ENCODE data around the gene VDAC1. TPM values are rescaled to one million over a fixed set of nuclear protein-coding genes. Genes with fewer than 3 reads are reported as not detected.
"Not testable (repeated sequence)": the region's sequence is repeated elsewhere in the genome, so short reads cannot be mapped to it uniquely, and the experiment has no call there.

VDAC1 gene
- total RNA-seq, 1 donor from 2014 or later: 209 TPM

DNA sequence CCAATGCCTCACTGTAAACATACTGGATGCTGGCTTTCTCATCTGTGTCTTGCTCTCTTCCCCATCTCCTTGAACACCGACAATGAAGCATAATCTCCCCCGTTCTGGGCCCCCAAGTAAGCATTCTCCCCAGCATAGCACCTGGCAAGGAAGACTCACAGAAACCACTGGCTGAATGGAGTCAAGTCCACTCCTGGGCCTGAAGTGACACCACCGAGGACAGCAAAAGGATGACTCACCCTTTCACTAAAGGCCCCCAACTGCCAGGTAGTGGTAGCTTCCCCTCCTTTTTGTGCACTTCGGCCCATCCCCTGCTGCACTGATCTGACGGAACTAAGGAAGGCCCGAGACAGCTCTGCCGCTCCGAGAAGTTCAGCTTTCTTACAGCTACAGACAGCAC lies 9.4 kb downstream of the VDAC1 start:
- no peak for DNase-seq

DNA sequence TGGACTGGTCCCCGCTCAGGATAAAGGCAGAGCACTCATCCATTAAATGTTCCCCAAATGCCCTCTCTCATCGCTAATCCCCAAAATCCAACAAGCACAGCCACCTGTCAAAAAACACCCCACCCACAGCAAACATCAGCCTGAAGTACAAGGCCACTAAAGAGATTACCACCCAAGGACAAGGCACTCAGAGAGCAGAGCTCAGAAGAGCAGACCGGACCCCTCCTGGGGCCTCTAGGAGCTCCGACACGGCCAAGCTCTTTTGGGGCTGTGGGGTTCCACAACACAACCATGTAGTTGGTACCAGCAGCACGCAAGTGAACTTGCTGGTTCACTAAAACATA lies 9.8 kb downstream of the VDAC1 start:
- no peak for DNase-seq

DNA sequence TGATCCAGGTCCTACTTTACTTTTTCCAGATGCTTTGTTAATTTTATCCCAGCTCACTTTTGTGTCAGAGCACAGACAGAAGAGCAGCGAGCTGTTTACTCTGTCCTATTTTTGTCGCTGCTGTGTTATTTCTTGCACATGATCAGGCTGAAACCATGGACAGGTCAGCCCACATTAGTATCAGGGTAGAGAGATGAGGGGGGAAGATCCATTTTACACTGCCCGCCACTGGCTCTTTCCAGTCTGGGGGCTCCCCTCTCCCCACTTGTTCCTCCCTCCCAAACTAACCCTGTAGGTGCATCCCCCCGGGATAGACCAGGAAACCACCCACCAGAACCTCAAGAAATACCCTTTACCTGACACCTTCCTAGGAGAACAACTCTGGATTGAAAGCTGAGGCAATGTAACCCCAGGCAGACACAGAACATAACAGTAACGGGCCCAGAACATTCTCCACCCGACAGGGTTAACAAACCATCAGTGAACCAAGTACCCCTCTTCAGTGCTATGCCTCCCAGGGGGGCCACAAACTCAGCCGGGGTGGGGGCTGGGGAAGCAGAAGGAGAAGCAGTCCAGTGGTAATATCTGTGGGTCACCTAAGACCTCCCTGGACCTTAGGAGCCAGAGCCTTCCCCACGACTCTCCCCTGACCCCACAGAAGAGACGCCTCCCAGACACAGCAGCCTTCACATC lies 10.3 kb downstream of the VDAC1 start:
- no peak for DNase-seq

DNA sequence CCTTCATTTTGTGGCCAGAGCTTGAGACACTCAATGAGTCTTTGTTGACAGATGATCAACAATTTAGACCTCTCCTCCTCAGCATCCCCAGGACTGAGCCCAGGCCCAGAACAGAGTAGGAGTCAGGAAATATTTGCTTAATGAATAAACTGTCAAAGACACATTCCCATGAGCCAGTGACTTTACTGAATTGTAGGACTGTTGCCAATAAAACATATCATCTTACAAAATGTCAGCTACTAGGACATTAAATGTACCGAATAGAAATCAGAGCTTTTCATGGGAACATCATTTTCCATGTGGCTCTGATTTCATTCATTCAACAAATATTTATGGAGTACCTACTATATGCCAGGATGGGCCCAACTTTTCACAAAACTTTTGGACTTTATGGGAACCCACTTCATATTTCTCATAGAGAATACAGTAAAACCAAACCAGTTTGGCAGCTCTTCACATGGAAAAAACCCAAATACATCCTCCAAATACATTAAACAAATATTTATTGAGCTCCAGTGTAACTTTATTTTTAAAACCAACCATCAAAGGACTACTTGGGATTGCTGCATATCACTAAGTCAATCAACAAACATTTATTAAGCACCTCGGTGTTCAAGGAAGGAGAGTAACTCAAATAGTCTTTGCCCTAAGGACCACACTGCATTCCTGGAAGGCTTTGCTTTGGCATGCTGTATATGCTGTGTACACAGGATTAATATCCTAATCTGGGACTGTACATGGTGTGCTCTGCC lies 11.4 kb downstream of the VDAC1 start:
- no peak for DNase-seq

DNA sequence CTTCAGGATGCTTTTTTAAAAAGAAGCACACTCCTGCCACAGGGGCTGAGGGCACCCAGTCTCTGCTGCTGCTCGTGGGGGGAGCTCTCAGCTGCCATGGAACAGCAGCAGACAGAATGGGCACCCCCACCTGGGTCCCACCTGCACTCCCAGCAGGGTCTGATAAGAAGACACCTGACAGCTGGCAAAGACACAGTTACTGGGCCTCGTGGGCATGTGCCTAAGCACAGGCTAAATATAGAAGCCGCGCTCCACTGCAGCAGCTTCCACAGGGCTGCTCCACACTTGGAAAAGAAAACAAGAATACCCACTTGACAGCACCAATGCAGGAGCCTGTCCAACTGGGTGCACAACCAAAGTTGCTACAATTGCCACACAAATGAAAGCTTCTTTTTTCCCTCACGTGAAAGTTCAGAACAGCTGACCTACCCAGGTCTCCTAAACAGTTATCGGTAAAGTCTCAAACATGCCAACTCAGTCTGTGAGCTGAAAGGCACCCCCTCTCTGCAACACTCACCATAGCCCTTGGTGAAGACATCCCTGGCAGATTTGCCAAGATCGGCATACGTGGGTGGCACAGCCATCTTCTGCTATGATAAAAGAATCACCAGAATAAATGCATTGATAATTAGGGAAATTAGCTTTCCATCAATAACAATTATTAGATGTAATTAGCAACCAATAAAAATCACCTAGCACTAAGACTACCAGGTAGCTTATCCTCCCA lies 12.2 kb downstream of the VDAC1 start:
- peak; percentile 42 for DNase-seq

DNA sequence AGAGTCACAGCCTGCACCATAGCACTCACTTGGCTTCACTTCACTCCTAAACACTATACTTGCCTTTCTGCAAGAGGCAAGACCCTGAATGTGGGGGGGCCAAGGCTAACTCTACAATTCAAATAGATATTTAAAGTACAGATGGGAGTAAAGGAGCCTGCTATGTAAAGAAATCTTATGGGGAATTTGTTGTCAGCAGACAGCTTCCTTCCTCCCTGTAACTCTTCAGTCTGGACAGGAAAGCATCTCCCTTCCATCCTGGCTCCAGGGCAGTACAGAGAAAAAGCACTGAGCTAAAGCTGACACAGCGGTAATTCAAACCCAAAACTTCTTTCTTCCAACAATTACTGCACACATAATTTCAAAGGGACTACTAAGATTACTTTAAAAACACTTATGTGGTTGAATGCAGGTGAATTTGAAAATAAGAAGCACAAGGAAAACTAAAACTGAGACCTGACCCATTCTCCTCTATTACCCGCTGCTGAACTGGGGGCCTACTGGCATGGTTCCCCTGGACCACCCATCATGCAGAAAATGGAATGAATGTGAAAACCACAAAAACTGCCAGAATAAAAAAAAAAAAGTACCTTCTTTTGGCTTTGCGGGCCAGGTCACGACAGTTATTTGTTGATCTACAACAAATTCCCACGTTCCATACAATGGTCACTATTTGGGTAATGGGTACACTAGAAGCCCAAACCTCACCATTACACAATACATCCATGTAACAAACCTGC lies 13.4 kb downstream of the VDAC1 start:
- no peak for DNase-seq

DNA sequence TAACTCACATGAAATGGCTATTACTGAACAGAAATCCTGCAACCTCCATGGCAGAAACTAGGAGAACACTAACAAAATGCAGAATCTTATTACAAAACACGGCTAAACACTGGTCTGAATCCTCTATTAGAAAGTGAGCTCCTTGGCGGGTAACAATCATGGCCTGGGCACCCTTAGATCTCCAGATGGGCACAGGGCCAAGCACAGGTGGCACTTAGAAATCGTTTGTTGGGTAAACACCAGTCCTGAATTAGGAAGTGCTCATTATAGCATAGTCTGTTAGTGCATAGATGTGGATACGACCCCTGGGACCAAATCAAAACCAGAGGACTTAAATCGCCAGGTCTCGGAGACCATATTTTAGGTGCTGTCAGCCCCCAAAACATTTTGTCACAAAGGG lies 14.4 kb downstream of the VDAC1 start:
- no peak for DNase-seq

DNA sequence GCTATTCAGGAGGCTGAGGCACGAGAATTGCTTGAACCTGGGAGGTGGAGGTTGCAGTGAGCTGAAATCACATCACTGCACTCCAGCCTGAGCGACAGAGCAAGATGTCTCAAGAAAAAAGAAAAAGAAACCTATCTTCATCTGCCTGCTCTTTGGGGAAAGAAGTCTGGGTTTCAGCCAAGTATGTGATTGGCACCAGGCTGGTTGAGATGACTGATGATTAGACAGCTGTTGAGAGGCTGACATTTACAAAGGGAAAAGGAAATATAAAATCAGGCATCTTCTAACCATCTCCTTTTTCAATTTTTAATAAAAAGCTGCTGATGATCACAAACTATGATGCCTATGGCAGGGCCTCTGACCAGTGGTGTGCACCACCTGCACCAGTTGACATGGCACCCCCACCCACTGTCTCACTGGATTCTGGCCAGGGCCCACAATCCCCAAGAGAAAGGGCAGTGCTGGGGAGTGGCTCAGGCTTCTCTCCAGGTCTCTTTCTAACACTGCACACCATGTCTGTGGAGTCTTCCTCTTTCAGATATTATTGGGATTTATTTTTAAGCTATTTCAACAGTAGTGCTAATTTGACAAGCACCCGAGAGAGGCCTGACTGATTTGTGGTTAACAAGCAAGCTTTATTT lies 19.1 kb downstream of the VDAC1 start:
- DNase-seq: no peak

DNA sequence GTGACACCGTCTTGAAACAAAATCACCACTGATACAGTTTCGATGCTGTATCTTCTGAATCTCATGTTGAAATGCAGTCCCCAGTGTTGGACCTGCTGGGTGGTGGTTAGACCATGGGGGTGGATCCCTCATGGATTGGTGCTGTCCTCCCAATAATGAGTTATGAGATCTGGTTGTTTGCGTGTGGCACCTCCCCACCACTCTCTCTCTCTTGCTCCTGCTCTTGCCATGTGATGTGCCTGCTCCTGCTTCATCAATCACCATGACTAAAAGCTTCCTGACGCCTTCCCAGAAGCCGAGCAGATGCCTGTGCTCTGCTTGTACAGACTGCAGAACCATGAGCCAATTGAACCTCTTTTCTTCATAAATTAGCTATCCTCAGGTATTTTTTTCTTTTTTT lies 21.1 kb downstream of the VDAC1 start:
- DNase-seq: no peak

DNA sequence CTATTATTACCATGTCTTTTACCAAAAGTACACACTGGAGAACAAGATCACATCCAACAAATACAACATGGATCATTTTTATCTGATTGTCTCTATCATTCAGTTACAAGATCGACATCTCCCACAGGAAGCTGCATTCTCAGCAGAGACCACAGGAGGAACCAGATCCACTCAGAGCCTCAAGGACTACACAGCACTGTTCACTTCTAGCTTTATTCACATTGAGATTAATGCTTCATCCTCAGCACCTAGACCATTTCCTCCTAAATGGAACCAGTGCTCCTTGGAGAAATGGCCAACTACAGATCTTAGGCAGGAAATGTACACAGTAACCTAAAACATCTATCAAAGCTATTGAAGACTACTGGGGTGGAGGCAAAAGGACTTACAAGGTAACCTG lies 23.1 kb downstream of the VDAC1 start:
- no peak for DNase-seq

DNA sequence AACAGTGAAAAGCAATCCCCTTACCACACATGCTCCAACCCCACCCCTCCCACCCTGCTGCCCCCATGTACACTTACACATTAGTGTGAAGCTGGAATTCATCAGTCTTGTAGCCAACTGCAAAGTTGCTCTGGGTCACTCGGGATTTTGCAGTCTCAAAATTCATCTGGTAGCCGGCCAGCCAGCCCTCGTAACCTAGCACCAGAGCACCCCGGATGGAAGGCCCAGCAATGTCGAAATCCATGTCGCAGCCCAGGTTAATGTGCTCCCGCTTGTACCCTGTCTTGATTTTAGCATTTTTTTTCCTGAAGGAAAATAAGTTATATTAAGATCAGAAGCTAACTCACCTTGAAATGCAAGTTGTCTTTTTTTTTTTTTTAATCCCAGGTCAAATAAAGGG lies 24.1 kb downstream of the VDAC1 start:
- no peak for DNase-seq

DNA sequence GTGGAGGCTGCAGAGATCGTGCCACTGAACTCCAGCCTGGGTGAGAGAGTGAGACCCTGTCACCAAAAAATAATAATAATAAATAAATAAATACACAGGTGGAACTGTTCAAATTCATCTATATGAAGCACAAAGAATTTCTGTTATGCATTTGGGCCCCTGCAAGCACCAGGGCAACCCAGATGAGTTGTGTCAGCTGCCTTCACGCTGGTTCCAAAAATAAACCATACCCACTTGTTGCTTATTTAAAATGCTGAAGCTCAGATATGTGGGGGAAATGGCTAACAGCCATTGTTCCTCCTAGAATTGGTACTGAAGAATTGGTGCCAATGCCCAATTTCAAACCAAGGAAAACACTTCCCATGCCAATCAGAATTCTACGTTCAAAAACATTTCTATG lies 25.8 kb downstream of the VDAC1 start:
- DNase-seq: no peak

DNA sequence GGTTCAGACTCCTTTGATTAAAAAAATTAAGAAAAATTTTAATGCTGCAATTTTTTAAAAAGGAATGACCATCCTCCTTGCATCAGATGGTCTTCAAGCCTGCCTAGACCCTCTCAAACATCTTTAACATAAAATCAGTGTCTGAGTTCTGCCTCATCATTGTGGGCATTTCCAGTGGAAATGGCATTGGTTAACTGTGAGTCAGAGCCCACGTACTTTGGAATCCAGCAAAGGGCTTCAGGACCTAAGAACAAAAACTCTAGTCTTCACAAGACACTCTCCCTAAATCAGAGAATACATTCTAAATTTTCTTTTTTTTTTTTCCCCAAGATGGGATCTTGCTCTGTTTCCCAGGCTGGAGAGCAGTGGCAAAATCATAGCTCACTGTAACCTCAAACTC lies 26.9 kb downstream of the VDAC1 start:
- DNase-seq: no peak

DNA sequence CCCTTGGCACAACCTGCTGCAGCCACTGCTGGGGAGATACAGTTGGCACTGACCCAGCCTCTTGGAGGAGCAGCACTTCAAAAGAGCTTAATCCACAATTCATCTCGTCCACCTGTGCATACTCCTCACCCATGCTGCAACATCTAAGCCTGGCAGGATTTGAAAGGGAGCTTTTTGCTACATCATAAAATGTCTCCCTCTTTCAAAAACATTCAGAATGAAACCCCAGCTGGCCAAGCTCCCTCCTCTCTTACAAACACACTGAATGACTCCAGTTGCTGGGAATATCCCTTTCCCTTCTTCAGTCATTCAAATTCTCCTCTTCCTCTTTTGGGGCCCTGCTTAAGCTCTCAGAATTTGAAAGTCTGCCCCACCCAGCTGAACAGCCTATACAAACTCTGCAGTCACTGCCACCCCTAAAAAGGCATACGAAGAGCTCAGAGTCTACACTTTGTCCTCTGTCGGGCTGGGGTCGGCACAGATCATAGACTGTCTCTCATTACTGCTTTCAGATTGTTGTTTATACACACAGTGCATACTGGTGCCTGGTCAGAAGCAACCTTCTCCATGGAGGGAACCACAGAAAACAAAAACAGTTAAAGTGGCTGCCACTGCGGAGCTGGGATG lies 27.5 kb downstream of the VDAC1 start:
- no peak for DNase-seq

DNA sequence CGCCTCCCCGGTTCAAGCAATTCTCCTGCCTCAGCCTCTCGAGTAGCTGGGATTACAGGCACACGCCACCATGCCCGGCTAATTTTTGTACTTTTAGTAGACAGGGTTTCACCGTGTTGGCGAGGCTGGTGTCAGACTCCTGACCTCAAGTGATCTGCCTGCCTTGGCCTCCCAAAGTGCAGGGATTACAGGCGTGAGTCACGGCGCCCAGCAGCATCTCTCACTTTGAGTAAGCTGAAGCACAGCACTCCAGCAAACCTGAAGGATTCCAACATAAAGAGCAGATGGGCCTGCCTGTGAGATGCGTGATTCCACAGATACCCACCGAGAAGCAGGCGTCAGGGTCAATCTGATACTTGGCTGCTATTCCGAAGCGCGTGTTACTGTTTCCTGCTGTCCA lies 29.2 kb downstream of the VDAC1 start:
- not testable (repeated sequence) for DNase-seq

DNA sequence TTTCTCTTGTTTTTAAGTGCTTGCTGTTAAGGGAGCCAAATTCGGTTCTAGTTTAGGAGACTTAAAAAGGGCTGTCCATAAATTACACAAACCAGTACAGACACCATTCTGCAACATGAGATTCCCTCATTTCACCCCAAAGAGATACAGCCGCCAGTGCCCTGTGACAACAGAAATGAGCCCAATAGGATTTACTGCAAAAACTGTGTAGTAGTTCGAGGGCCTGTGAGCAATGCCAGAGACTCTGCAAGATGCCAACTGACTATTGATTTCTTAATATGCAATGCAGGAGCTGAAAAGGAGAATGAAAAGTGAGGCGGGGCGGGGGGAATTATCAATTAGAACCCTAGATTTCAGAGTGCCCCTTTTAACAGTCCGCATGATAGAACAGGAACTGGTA lies 30.6 kb downstream of the VDAC1 start:
- no peak for DNase-seq

DNA sequence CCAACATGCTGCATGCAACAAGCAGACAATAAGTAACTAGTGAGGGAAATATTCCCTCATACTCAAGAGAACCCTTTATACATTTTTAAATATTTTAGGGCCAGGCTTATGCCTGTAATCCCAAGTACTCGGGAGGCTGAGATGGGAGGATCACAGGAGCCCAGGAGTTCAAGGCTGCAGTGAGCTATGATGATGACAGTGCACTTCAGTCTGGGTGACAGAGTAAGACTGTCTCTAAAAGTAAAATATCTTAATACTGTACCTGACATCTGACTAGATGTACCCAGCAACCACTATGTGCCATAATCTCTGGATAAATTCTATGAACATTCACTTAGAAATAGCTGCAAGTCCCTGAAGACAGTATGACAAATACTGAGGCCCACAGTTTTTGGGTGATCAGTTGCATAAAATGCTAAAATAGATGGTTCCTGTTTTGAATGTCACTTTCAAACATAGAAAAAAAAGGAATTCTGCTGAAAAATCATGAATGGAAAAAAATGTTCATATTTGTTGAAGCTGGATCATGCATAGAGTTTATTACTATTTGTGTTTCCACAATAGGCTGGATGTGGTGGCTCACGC lies 34.4 kb downstream of the VDAC1 start:
- no peak for DNase-seq

DNA sequence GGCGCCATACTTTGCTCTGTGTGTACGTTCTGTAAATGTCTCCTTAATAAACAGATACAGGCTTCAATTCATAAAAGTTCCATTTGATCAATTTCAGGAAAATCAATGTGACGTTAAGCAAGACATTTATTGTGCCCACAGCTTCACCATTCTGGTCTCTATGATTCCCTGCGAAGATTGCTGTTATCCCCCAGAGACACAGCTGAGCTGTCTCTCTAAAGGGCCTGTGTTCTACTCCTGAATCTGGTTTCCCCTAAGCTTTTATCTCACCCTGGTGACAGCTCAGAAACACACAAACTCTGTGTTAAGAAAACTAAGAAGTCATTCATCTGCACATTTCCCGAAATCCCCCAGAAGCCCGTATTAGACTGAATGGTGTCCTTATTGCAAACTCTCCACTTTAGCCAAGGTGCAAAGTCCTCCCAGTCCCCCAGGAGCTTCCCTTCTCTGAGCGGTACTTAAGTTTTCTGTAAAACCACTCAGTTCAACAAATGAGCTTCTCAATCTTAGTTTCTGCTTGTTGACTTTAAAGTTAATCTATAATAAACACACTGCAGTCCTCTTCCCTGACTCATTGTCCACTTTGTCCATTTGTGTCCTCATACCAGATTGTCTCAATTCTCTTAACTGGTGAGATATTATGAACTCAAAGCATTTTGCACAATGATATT lies 35.0 kb downstream of the VDAC1 start:
- no peak for DNase-seq

DNA sequence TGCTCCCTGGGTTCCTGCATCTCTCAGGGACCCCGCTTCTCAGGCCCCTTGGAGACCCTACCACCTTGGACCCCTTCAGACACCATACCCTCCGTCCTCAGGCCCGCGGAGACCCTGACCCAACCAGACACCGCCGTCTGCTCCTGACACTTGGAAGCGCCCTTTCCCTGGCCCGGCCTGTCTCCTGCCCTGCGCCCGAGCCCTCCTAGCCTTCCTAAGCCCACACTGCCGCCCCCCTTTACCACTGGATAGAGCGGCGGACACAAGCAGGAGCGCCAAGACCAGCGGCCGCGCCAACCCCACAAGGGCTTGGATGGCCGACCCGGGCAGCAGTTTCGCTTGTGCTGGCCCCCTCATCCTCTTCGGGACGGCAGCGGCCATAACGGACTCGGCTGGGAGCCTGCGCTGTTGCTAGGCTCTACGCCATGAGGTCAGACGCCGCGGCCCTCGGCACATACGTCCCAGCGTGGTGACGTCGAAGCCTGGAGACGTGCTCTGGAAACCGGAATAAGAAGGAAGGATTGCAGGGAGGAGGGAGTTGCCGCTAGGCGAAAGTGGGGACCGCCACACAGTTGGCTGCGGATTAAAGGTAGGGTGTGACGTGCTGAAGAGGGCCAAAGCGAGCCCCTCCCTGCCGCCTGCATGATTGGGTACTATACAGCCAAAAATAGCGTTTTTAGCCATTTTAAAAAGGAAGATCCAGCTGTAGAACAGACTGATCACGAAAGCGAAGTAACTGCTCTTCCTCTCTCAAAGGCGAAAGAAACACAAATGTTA lies 36.4 kb downstream of the VDAC1 start, which contains the start of gene C5orf15:
Gene C5orf15, minus strand, starts transcription at position 422 of the 777 bp plus-strand sequence. Its CDS starts 41 bp downstream, at position 381.
- peak; percentile 94 for DNase-seq

DNA sequence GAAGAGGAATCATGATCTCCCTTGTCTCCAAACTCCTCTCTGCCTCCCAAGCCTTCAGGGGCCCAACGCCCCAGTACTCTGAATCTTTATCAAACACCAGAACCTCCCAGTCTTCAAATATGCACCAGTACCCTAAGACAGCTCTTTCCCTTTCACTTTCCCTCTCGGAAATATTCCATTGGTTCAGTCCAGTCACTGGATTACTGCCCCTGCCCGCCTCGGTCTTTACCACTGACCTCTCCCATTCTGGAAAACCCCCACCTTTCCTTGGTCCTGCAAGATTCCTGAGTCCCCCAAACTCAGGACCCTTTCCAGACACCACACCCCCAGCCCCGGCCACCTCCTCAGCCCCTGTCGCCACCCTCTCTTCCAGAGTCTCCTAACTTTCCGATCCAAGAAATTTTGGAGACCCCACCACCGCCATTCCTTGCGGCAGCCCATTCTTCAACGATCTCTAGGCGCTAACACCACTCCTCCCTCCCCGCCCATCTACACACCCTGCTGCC lies 37.0 kb downstream of the VDAC1 start:
- DNase-seq: no peak

Measured in occipital lobe (tissue), 2 donors.